Measurements from ENCODE around the gene RPRM. TPM values are rescaled to one million over a fixed set of nuclear protein-coding genes. Genes with fewer than 3 reads are reported as not detected.
"Not testable (repeated sequence)": the region's sequence is repeated elsewhere in the genome, so short reads cannot be mapped to it uniquely, and the experiment has no call there.

The RPRM gene
- total and polyA plus RNA-seq, 11 donors, result 2.3 TPM; not detected in 10

GRCh38 chr2:153451611-153452010, 27.0 kb downstream of the RPRM start:
- Histone ChIP-seq H3K4me1 (no peaks in the 10 kb centered on the region), H3K36me3 (no peaks in the 10 kb centered on the region), H3K27me3 (peaks cover 0 to 7% (median 0%) of the 10 kb centered on the region in 9 donors), H3K9me3 (peaks cover 0 to 7% (median 0%) of the 10 kb centered on the region in 12 donors), H3K27ac (no peak overlapping the region), H3K4me3 (no peak overlapping the region)
- no peak for ATAC-seq
- intact Hi-C loops (cut with DNase I), result no loop called here
- TF ChIP-seq, protein P1, sequence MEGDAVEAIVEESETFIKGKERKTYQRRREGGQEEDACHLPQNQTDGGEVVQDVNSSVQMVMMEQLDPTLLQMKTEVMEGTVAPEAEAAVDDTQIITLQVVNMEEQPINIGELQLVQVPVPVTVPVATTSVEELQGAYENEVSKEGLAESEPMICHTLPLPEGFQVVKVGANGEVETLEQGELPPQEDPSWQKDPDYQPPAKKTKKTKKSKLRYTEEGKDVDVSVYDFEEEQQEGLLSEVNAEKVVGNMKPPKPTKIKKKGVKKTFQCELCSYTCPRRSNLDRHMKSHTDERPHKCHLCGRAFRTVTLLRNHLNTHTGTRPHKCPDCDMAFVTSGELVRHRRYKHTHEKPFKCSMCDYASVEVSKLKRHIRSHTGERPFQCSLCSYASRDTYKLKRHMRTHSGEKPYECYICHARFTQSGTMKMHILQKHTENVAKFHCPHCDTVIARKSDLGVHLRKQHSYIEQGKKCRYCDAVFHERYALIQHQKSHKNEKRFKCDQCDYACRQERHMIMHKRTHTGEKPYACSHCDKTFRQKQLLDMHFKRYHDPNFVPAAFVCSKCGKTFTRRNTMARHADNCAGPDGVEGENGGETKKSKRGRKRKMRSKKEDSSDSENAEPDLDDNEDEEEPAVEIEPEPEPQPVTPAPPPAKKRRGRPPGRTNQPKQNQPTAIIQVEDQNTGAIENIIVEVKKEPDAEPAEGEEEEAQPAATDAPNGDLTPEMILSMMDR (IDR thresholded peaks at IDR 0.05), result no peak
- TF ChIP-seq POLR2A (IDR thresholded peaks at IDR 0.05), result no peak
- 81 to 86% (median 84%) methylated on average over 5 of the region's 5 CpGs for WGBS, 4 donors
- no peak for DNase-seq

DNA sequence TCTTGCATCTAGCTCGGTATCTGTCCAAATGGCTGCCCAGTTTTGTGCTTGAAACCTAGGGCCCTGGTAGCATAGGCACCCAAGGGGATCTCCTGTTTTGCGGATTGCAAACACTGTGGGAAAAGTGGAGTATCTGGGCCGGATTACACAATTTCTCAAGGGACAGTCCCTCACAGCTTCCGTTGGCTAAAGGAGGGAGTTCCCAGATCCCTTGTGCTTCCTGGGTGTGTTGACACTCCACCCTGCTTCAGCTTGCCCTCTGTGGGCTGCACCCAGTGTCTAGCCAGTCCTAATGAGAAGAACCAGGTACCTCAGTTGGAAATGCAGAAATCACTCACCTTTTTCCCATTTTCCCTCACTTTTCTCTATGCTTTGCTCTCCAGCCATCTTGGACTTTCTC, 35.5 kb downstream of the RPRM start:
- H3K4me1 ChIP-seq, result no peaks in the 10 kb centered on the region
- intact Hi-C loops (cut with DNase I), result no loop called here
- no peak overlapping the region for H3K27ac ChIP-seq
- H3K4me3 ChIP-seq, result no peak overlapping the region
- TF ChIP-seq POLR2A (IDR thresholded peaks at IDR 0.05), result no peak
- TF ChIP-seq, protein P1 (IDR thresholded peaks at IDR 0.05), result no peak
- no peaks in the 10 kb centered on the region for H3K36me3 ChIP-seq
- 62 to 81% (median 72%) methylated on average over 3 to 4 of the region's 4 CpGs for WGBS, 4 donors
- peaks cover 0 to 15% (median 0%) of the 10 kb centered on the region in 12 donors for H3K9me3 ChIP-seq
- DNase-seq, result no peak
- peaks cover 0 to 4% (median 0%) of the 10 kb centered on the region in 9 donors for H3K27me3 ChIP-seq
- ATAC-seq, result no peak

GRCh38 chr2:153442616-153443015, 35.9 kb downstream of the RPRM start:
- ATAC-seq; DNase-seq; H3K4me3 ChIP-seq; H3K27me3 ChIP-seq; H3K4me1 ChIP-seq; H3K36me3 ChIP-seq; intact Hi-C loops (cut with DNase I); H3K27ac ChIP-seq: not testable (repeated sequence)
- WGBS, 4 donors, result 61 to 70% (median 68%) methylated on average over 4 to 5 of the region's 5 CpGs
- H3K9me3 ChIP-seq, result peaks cover 0 to 15% (median 0%) of the 10 kb centered on the region in 12 donors

DNA sequence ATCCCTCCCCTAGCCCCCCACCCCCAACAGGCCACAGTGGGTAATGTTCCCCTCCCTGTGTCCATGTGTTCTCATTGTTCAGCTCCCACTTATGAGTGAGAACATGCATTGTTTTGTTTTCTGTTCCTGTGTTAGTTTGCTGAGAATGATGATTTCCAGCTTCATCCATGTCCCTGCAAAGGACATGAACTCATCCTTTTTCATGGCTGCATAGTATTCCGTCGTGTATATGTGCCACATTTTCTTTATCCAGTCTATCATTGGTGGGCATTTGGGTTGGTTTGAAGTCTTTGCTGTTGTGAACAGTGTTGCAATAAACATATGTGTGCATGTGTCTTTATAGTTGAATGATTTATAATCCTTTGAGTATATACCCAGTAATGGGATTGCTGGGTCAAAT, 38.5 kb downstream of the RPRM start:
- H3K4me3 ChIP-seq; ATAC-seq; DNase-seq; H3K27me3 ChIP-seq; intact Hi-C loops (cut with DNase I); H3K36me3 ChIP-seq; H3K4me1 ChIP-seq; H3K27ac ChIP-seq: not testable (repeated sequence)
- WGBS, 4 donors, result 90 to 98% (median 93%) methylated on average over 2 of the region's 2 CpGs
- peaks cover 0 to 15% (median 0%) of the 10 kb centered on the region in 12 donors for H3K9me3 ChIP-seq

- intact Hi-C loops (cut with DNase I), result no loop called here
- H3K27me3 ChIP-seq, result no peaks in the 10 kb centered on the region
- 77 to 81% (median 78%) methylated on average over 3 of the region's 3 CpGs for WGBS, 4 donors
- no peak overlapping the region for H3K27ac ChIP-seq
- H3K4me1 ChIP-seq, result no peaks in the 10 kb centered on the region
- DNase-seq (no peak), ATAC-seq (no peak)
- H3K36me3 ChIP-seq, result no peaks in the 10 kb centered on the region
- H3K4me3 ChIP-seq, result no peak overlapping the region
- H3K9me3 ChIP-seq, result peaks cover 0 to 5% (median 0%) of the 10 kb centered on the region in 12 donors
- no peak for TF ChIP-seq POLR2A (IDR thresholded peaks at IDR 0.05)
- TF ChIP-seq, protein P1 (IDR thresholded peaks at IDR 0.05), result no peak
These were observed 45.2 kb downstream of the RPRM start for GRCh38 chr2:153433403-153433802.
